Osteoblast (primary cell): ENCODE results near the gene DHRS1. TPM values are rescaled to one million over a fixed set of nuclear protein-coding genes. Genes with fewer than 3 reads are reported as not detected.

Source experiments
- DNase-seq: peaks from one replicate; pipeline ENCODE4 v3.0.0; 2011; ENCODE audit warnings: low spot score, mixed read lengths; ENCODE audit not compliant: insufficient read length; ENCODE audit errors: missing footprints
- H2AFZ ChIP-seq: 2 replicates; pipeline ENCODE4 v1.6.0; 2011; ENCODE audit warnings: mild to moderate bottlenecking, low read length
- H3K27ac ChIP-seq: 2 replicates; pipeline ENCODE4 v1.5.1; 2011; ENCODE audit warnings: mild to moderate bottlenecking, low read depth, low read length, moderate library complexity
- H3K27me3 ChIP-seq: 2 replicates; pipeline ENCODE4 v1.6.0; 2012; ENCODE audit warnings: mild to moderate bottlenecking, control low read depth, inconsistent platforms, low read length, moderate library complexity; ENCODE audit not compliant: insufficient read depth
- H3K36me3 ChIP-seq: 2 replicates; pipeline ENCODE4 v1.5.1; 2011; ENCODE audit warnings: mild to moderate bottlenecking, low read length, control low read depth, moderate library complexity; ENCODE audit not compliant: insufficient read depth
- H3K4me1 ChIP-seq: 2 replicates; pipeline ENCODE4 v1.5.1; 2011; ENCODE audit warnings: mild to moderate bottlenecking, low read length, control low read depth, moderate library complexity; ENCODE audit not compliant: insufficient read depth
- H3K4me2 ChIP-seq: 2 replicates; pipeline ENCODE4 v1.6.0; 2011; ENCODE audit warnings: mild to moderate bottlenecking, low read length; ENCODE audit not compliant: insufficient read depth
- H3K4me3 ChIP-seq: fragments of 200-600 bp; sonication (generic); 3 replicates; pipeline ENCODE4 v1.5.1; 2012; ENCODE audit warnings: mild to moderate bottlenecking, low read length, inconsistent platforms; ENCODE audit not compliant: insufficient read depth
- H3K79me2 ChIP-seq: 2 replicates; pipeline ENCODE4 v1.6.0; 2012; ENCODE audit warnings: mild to moderate bottlenecking, low read length, control low read depth, inconsistent platforms; ENCODE audit not compliant: insufficient read depth
- H3K9me3 ChIP-seq: 2 replicates; pipeline ENCODE4 v1.5.1; 2011; ENCODE audit warnings: low read depth, low read length, control low read depth
- H4K20me1 ChIP-seq: 2 replicates; pipeline ENCODE4 v1.6.0; 2012; ENCODE audit warnings: mild to moderate bottlenecking, low read length, control low read depth; ENCODE audit not compliant: insufficient read depth
- CTCF ChIP-seq: IDR thresholded peaks from 2 replicates; pipeline ENCODE4 v1.5.1; 2011; ENCODE audit warnings: mild to moderate bottlenecking, low read depth, low read length, moderate library complexity; ENCODE audit errors: extremely low read depth
- total RNA-seq: library from RNA; depleted of rRNA; stranded (reverse); fragments of >200 nt; gene quantifications from 2 replicates; pipeline ENCODE4 v1.2.3, GENCODE V29; 2012

DHRS1 gene
- total RNA-seq, 1 donor, result 9.8 TPM

- DNase-seq, result peak; percentile 79
- H3K27me3 ChIP-seq, result no peaks in the 10 kb centered on the region
- peaks cover 13% of the 10 kb centered on the region for H3K4me1 ChIP-seq
- no peak for TF ChIP-seq CTCF
- no peaks in the 10 kb centered on the region for H3K9me3 ChIP-seq
- no peaks in the 10 kb centered on the region for H3K79me2 ChIP-seq
- H2AFZ ChIP-seq, result no peak overlapping the region
- H4K20me1 ChIP-seq, result no peaks in the 10 kb centered on the region
- no peak overlapping the region for H3K4me3 ChIP-seq
- no peaks in the 10 kb centered on the region for H3K36me3 ChIP-seq
- no peak overlapping the region for H3K4me2 ChIP-seq
- no peak overlapping the region for H3K27ac ChIP-seq
Observed at GRCh38 chr14:24277606-24278321, 21.8 kb downstream of the DHRS1 start.

- DNase-seq, result peak; percentile 72
- Histone ChIP-seq H3K27me3 (no peaks in the 10 kb centered on the region), H3K36me3 (no peaks in the 10 kb centered on the region), H3K4me1 (peaks cover 13% of the 10 kb centered on the region), H3K79me2 (no peaks in the 10 kb centered on the region), H3K9me3 (no peaks in the 10 kb centered on the region), H3K4me2 (no peak overlapping the region), H2AFZ (no peak overlapping the region), H4K20me1 (no peaks in the 10 kb centered on the region), H3K4me3 (no peak overlapping the region), H3K27ac (no peak overlapping the region)
- no peak for TF ChIP-seq CTCF
Observed at GRCh38 chr14:24277071-24277470, 22.5 kb downstream of the DHRS1 start.

- Histone ChIP-seq H3K4me2 (no peak overlapping the region), H4K20me1 (no peaks in the 10 kb centered on the region), H2AFZ (no peak overlapping the region), H3K9me3 (no peaks in the 10 kb centered on the region), H3K4me1 (peaks cover 9% of the 10 kb centered on the region), H3K27ac (no peak overlapping the region), H3K4me3 (no peak overlapping the region), H3K36me3 (peaks cover 7% of the 10 kb centered on the region), H3K27me3 (no peaks in the 10 kb centered on the region), H3K79me2 (peaks cover 7% of the 10 kb centered on the region)
- no peak for DNase-seq
- TF ChIP-seq CTCF, result no peak
Observed at GRCh38 chr14:24274101-24274543, 25.5 kb downstream of the DHRS1 start.

- TF ChIP-seq CTCF, result no peak
- Histone ChIP-seq H3K36me3 (peaks cover 13% of the 10 kb centered on the region), H2AFZ (no peak overlapping the region), H3K79me2 (peaks cover 7% of the 10 kb centered on the region), H4K20me1 (no peaks in the 10 kb centered on the region), H3K27me3 (no peaks in the 10 kb centered on the region), H3K27ac (no peak overlapping the region), H3K4me2 (no peak overlapping the region), H3K9me3 (no peaks in the 10 kb centered on the region), H3K4me1 (peaks cover 6% of the 10 kb centered on the region), H3K4me3 (no peak overlapping the region)
- no peak for DNase-seq
Observed at GRCh38 chr14:24273422-24273998, 26.1 kb downstream of the DHRS1 start.
